ENCODE data around the gene LCP2.
A peak's percentile ranks its signal among the peaks of the same experiment; 100 is the strongest.
"Not testable (repeated sequence)": the region's sequence is repeated elsewhere in the genome, so short reads cannot be mapped to it uniquely, and the experiment has no call there.

Gene LCP2

DNA sequence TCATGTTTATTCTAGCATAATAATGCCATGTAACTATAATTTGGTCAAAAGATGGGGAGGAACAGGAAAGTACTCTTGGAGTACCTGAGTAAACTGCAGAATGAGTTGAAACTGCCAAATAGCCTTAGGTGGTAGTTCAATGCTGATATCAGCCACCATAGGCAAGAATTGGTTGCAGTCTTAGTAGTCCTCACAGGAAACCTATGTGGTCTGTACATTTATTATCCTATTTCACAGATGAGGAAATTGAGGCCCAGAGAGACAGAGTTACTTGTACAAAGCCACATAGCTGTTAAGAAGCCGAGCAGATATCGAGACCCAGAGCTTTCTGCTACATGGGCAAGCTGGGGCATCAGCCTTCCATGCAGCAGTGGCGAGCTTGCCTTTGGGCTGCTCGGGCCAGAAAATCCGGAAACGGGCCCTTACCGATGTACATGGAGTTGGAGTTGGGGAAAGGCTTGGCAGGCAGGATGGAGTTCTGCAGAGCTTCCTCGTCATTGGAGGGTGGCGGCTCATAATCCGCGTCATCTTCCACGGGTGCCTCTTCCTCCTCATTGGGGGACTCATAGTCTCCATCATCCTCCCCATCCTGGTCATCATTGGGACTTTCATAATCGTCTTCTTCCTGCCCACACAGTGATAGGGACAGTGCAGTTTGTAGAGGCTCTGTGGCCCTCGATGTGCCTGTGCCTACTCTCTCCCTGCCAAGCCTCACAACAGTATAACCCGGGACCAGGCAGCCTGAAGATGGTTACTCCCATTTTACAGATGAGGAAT is 27.1 kb downstream of the LCP2 start:
- DNase-seq = no peak

DNA sequence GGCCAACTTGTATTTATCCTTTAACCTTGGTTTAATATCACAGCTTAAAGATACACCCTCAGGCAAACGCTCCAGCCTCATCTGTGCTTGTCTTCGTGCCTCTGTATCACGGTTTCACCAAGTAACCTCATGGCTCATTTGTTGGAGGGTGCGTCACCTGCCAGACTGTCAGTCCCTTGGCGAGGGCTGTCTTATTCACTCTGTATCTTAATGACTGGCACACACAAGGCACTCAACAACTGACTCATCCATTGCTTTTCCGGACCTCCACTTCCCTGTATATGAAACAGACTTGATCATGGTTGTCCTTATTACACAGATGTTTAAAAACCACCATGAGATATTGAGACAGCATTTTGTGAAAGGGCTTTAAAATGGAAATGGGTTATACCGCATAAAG is 28.0 kb downstream of the LCP2 start:
- DNase-seq = peak; percentile 70

DNA sequence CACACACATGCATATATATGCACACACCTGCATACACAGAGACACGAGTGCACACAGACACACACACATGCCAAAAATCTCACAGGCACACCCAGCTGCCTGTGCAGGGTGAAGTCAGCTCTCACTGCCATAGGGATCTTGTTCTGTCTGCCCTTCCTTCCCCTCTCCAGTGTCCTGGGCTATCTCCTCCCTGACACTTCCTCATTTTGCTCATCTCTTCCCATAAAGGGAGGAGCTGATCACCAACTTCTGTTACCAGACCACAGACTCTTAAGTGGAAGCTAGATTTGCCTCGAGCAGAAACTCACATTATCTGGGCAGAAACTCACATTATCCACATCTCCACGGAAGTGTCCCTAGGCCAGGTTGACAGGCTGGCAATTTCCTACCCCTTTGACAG is 28.7 kb downstream of the LCP2 start:
- DNase-seq = no peak

DNA sequence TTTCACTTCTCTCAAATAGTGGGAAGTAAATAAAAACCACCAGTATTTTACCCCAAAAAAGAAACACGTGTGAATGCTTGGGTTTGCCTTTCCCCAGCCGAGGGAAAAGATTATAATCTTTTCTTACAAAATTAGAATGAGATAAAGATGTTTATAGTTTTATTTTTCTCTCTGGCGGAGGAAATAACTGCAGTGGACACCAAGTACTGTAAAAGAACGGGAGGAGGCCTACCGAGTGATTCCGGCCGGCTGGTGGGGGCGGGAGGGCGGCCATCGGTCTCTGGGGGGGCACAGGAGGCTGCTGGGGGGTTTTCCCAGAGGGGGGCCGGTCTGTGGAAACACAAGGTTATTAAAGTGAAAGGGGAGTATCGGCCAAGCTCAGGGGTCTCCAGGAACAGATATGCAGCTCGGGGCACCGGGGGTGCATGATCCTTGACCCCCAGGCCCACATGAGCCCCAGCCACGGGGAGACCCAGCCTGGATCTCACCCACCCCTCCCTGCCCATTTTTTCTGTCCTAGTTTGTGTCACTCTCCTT is 29.4 kb downstream of the LCP2 start:
- DNase-seq = no peak

DNA sequence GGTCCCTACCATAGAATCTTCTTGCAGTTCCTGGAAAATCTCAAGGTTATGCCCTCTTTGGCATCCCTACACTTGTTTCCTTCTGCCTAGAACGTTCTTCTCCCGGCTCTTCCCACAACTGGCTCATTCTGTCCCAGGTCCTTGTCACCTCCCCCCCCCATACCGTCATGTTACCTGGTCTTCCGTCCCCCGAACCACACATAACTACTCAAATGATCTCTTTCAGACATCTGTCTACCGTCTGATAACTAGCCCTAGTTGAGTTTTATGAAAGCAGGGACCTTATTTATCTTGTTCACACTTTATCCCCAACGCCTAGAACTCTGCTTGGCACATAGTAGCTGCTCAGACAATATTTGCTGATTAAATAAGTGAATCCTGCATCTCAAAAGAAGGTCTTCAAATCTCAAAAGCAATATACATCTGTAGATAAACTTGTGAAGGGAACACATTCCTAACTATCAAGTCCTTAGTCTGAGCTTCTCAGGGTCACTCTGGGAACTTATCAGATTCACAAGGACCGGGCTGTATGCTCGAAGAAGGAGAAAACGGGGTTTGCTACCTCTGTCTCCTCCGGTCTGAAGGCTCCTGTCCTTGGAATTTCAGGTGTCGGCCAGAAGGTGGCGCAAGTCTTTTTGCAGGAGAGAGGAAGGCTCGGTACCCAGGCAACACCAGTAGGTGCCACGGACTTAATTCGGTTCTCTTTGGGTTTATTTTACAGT is 30.0 kb downstream of the LCP2 start:
- DNase-seq = peak; percentile 87

DNA sequence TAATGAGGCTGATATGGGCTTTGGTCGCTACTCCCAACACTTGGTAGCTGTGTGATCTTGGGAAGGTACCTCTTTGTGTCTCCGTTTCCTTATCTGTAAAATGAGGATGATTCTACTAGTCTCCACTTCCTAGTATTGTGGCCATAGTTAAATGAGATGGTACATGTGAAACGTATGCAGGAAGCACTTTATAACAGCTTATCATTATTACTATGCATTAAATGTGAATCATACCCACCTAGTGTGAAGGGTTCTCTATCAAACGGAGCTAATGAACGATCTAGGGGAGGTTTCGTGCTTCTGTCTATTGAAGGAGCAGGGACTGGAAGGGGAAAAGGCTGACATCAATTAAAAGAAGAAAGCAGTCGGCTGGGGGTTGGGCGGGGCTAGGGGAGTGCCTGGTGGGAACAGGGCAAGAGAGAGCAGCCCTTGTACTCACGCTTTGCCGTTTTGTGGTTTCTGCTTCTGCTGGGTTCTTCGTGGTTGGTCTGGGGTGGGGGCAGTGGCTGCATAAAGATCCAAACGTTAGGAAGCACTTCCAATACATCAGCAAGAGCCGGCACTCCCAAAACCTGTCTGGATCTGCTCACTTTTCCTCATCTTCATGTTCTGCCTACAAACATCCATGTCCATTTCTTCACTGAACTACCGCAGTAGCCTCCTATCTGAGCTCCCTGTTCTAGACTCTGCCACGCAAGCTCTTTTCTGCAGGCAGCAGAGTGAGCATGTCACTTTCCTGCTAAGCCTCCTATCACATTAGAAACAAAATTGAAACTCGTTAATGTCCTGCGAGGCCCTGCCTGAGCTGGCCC is 30.8 kb downstream of the LCP2 start:
- peak; percentile 84 for DNase-seq

DNA sequence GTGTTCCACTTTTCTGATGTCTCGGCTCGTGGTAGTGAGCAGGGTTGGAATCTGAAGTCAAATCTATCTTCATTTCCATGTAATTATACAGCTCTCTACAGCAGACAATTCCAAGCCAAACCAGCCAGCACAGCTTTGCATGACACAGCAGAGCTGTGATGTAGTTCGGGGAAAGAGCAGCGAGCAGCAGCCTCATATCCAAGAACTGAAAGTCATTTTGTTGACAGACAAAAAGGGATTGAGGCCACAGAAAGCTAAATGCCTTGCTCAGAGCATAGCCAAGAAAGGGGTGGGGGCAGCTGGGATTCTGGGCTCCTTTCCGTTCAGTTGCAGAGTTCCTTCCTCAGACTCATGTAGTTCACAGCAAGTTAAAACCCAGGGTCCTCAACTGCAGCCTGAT is 32.1 kb downstream of the LCP2 start:
- no peak for DNase-seq

DNA sequence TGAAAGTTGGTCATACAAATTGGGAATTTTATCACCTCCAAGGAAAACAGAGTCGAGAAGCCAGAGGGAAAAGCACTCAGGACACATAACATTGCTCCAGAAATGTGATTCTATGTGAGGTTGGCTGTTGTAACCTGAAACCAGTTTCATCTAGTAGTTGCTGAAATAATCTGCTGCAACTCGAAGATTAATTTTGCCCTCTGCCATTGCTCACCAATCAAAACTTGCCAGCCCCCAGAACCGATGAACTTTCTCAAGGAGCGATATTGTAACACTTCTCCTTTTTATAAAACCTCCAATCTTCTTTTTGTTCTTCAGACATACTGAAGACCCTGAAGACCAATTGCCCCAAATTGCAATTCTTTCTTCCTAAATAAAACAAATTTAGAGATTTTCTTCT is 33.7 kb downstream of the LCP2 start:
- DNase-seq = no peak

DNA sequence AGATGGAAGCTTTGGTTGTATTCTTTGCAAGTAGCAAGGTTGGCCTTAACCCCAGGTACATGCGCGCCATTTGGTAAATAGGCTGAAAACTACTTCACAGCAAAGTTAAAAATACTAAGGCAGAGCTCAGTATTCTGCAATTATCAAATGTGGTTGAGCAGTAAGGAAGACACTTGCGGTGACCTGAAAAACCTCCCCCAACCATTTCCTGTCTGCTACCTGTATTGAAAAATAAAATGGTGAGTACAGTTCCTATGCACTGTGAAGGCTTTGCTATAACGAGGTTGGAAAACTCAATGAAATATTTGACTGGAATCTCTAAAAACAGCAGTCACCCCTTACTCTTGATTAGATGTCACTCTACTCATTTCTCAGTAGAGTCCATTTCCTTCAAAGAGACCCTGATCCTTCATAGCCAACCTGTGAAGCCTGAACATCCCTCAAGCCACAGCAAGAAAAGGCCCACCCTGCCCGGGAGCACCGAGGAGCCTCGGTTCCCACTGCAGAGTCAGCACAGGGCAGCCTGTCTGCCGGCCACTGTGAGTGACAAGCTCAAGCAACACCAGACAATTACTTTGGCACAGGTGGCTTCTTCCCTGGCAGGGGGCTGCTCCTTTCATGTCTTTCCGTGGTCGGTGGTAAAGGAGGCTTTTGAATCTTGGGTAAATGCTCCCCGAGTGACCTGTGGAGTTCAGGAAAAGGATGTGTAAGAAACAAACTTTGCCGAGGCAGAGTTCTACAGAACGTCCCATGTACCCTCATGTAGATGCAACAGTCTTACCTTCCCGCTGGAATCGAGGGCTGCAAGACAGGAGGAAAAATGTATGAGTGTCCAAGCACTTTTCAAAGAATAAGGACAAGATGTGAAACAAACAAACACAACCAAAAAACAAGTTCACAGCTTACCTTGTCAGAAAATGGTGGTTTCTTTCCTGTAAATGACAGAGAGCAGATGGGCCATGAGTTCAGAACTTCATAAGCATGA is 35.2 kb downstream of the LCP2 start:
- DNase-seq = peak; percentile 69

DNA sequence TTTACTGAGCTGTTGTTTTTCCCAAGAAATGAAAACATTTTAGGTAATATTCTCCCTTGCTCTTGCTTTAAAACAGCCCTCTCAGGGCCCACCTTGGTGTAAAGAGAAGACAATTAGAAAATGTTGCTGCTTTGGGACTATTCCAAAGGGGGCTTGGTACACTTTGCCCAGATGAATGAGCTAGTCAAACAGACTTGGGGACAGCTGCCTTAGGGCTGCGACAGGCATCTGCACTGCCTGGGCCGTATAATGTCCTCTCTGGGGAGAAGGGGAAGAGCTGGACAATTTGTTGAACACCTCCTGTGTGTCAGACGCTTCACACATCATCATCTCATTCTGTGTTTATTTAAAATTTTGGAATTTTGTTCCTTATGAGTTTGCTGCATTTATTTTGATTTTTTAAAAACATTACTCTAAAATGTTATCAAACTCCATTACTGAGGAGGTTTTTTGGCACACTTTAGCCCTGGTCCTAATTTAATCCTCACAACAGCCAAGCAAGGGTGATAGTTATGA is 36.0 kb downstream of the LCP2 start:
- no peak for DNase-seq

DNA sequence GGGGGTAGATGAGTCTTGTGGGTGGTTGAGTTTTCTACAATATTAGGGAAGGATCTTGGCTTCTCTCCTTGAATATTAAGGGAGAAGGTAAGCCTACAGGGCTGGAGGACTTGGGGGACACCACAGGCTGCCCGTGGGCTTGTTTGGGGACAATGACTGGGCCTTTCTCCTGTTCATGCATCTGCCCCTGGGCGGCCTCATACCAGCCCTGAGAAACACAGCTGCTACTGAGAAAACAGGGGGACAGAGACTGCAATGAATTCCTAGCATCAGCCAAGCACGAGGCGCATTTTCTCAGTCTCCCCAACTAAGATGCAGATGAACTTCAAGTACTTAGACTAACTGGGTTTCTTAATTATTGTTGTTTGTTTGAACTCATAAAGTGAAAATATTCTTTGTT is 40.2 kb downstream of the LCP2 start:
- DNase-seq = no peak

DNA sequence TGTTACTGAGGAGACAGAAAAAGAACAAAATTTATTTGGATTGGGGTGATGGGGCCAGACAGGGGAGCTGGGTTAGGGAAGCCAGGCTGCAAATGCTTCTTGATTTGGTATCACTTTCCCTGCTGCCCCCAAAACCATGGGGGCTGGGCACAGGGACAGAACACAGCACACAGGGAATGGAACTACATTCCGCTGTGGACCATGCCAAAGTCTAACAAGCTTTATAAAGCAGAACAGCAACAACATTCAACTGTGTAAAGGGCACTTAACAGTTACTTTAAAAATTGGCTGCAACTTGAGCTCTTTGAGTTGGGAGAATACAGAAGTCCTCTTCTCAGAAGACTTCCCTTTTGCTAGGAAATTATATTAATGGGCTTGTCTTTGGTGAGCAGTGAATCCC is 41.0 kb downstream of the LCP2 start:
- no peak for DNase-seq

DNA sequence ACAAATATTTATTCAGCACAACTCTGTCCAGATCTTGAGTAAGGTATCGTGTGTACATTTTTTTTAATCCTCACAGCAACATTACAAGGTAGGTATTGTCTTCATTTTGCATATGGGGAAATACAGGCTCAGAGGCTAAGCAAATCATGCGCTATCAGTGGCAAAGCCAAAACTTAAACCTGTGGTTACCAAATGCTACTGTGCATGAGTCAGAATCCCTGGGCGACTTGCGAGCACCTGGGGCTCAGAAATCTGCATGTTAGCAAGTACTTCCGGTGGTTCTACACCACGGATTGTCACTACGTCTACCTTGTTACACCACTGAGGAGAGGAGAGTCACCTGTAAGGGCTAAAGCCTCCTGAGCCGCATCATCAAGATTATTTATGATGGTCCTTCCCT is 43.5 kb downstream of the LCP2 start:
- peak; percentile 80 for DNase-seq

DNA sequence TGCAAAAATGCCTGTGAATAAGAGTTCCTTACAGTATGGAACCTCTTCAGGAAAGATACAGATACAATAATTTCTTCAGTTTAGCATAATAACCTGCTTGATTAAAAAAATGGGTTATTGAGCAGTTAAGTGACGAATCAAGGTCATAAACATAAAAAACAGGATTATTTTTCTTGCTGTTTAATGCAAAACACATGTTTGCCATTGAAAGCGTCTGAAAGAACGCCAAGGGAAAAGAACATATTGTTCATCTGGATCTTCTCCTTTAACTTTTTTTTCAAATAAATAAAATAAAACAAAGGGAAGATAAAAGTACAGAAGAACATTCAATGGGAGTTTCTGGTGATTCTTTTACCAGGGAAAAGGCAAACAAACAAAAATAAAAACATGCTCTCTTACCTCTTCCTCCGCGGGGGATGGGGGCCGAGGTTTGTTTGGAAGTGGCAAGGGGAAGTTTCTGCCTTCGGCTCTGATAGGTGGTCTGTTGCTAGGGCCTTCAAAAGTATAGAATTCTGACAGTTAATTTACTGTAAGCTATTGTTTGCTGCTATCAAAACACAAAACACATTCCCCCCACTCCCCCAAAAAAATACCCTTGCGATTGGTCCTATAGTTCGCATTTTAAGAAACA is 44.7 kb downstream of the LCP2 start:
- no peak for DNase-seq

DNA sequence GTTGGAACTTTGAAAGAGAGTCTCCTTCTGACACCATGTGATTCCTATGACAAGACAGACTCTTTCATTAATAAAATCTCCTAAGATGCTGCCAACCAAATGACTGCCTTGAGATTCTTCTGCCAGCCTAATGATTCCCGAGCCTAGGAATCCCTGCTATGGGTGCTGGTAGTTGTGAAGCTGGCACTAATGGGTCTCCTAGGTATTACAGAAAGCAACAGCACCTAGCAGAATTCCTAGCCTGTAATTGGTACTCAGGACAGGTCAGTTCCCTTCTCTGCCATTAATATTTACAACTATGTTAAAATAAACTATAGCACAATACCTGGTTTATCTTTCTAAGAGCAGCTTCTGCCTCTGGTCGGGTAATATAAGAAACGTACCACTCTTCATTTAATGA is 45.5 kb downstream of the LCP2 start:
- no peak for DNase-seq

DNA sequence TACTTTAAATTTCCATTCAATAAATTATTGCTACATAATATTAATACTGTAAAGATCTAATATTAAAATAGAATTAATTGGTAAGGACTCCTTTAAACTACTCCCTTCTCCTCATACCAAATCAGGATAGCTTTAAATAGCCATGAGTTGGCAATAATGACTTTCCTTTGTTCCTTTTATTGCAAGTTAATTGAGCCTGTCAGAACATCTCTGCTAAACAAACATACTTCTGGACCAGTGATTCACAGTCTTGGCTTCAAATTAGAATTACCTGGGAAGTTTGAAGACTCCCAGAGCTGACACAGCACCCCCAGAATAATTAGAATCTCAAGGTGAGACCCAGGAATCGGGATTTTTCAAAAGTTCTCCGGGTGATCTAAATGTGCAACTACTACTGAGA is 46.1 kb downstream of the LCP2 start:
- no peak for DNase-seq

DNA sequence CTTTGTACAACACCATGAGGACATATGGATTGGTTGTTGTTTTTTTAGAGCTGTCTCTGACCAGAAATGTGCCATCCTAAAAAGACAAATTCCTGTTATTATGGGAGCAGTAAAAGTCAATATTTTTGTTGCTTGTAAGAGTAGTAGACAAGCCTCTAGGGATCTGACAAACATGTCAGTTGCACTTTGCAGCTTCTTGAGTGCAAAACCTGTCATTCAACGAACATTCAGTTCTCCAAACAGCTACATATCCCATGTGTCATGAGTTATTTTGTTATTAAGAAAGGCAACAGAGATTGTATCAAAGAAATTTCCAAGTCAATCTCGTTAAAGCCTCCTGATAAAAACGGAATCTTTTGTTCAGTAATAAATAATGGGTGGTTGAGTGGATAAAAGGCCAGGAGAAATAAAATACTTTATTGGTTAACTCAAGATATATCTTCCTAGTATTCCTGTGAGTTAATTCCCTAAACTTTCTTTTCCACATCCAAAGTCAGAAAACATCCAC is 46.7 kb downstream of the LCP2 start:
- no peak for DNase-seq

DNA sequence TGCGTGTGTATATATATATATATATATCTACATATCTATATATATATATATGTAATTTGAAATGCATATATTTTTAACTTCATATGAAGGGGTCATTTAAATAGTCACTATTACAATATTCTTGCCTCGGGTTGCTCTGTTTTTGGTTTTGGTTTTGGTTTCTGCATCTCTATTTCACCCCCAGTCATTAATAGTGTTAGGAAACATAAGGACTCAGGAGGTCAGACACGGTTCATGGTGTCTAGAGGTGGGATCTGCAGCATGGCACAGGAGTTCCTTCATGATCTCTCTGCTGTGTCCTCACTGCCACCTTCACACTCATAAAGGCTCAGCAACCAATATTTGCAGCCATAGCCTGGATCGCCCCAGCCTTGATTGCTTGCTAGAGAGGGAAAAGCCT is 48.2 kb downstream of the LCP2 start:
- no peak for DNase-seq

DNA sequence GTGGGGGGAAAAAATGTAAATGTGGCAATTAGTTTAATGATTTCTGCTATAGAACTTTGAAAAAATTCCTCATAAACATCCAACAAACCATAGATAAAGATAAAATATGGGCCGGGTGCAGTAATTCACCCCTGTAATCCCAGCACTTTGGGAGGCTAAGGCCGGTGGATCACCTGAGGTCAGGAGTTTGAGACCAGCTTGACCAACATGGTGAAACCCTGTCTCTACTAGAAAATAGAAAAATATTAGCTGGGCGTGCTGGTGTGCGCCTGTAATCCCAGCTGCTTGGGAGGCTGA is 48.7 kb downstream of the LCP2 start:
- DNase-seq = not testable (repeated sequence)

DNA sequence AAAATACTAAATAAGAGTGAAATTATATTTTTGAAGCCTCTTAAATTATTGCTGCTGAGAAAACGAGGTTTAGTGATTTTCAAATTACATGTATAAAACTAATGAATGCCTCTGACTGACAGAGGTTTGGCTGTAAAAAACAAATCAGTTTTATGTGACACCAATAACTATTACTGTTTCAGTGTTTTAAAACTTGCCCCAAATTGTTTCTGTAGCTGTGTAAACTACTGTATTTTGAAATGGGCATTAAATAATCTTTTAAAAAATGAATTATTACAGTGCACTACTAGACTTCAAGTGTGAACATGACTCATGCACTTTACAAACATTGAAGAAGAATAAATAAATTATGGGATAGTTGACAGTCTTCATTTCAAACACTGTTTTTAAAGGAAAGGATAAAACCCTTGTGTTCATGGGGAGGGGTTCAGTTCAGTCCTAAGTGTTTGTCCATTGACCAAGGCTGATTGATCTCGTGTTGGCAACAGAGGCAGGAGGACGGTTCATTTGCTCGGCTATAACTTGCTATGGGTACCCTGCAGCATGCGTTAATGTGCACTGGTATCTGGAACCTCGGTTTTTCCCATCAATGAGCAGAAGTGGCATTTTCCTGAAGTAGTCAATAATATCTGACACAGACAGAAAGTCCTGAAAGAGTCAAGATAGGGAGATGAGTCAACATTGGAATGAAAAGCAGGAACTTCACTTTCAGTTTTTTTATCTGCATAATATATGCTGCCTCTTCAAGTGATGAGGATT is 49.2 kb downstream of the LCP2 start:
- DNase-seq = no peak

DNA sequence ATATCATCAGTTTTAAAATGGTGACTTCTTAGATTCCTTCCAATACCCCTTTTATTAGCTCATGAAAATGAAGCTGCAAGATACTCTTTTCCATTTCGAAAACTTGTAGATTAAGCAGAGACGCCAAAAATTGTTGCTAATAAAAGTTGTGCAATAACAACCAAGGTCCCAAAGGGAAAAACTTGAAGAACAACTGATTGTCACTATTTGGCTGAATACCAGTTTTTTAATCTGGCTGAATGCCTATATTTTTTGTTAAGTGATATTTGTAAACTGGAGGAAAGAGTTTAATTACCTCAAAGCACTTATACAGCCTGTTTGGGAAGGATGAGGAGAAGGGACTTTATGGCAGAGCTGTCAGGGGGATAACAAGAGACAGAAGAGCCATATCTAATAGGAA is 50.2 kb downstream of the LCP2 start:
- no peak for DNase-seq

Data from CD4-positive, alpha-beta T cell treated with Interleukin-6 for 4 hours (primary cell).